LNCaP clone FGC (cell line): Measurements from ENCODE around the gene ZMYND10.
A peak's percentile ranks its signal among the peaks of the same experiment; 100 is the strongest.

Source experiments
- DNase-seq: peaks from one replicate; pipeline ENCODE4 v3.0.0-alpha.2; 2011; ENCODE audit warnings: low read depth
- H3K4me3 ChIP-seq: 2 replicates; pipeline ENCODE4 v1.5.1; 2011; ENCODE audit warnings: mild to moderate bottlenecking, low read depth, low read length, control low read depth
- CTCF ChIP-seq: IDR thresholded peaks from 2 replicates; pipeline ENCODE4 v1.5.1; 2012; ENCODE audit warnings: mild to moderate bottlenecking; ENCODE audit not compliant: control insufficient read depth, insufficient read depth; ENCODE audit errors: extremely low read depth

ZMYND10 gene

DNA sequence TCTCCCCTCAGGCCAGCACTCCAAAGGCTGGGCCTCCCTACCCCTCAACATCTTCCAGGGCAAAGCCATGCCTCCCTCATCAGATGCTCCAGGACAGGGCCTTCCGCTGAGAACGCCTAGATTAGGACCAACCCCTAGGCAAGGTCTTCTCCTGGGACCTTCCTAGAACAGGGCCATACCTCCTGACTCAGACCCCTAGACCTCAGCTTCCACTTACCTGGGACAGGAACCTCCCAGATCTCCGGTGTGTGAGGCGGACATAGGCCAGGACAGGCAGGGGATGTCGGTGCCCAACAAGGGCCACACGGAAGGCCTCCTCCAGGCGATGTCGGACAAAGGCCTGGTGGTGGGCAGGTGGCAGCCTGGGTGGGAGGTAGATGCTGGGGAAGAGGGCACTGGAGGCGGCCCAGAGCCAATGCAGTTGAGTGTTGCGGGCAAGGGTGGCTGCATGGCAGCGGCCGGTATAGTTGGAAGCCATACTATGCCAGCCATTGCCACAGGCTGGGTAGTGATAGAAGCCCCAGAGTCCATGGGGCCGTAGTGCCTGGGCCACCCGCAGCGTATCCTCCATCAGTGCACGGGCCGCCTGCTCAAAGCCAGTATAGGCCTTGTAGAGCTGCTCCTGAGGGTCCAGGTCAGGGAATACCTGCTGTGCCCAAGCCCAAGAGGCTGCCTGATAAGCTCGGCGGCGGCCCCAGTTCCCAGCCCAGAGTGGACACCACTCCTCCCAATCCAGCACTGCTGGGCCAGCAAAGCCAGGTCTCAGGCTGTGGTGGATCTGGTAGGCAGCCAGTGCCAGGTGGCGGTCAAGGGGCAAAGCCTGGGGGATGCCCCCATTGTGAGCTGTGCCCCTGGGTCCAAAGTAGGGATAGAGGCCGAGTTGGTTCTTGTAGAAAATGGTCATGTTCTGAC is 50.8 kb downstream of the ZMYND10 start:
- DNase-seq = no peak
- no peak overlapping the region for H3K4me3 ChIP-seq
- no peak for TF ChIP-seq CTCF

DNA sequence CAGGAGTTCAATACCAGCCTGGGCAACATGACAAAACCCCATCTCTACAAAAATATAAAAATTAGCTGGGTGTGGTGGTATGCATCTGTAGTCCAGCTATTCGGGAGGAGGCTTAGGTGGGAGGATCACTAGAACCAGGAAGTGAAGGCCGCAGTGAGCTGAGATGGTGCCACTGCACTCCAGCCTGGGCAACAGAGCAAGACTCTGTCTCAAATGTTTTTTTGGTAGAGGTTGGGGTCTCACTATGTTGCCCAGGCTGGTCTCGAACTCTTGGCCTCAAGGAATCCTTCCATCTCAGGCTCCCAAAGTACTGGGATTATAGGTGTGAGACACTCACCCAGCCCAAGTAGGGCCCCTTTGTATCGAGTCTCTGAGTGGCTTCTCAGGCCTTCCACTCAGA is 51.4 kb downstream of the ZMYND10 start:
- no peak for TF ChIP-seq CTCF
- DNase-seq = no peak
- no peak overlapping the region for H3K4me3 ChIP-seq

DNA sequence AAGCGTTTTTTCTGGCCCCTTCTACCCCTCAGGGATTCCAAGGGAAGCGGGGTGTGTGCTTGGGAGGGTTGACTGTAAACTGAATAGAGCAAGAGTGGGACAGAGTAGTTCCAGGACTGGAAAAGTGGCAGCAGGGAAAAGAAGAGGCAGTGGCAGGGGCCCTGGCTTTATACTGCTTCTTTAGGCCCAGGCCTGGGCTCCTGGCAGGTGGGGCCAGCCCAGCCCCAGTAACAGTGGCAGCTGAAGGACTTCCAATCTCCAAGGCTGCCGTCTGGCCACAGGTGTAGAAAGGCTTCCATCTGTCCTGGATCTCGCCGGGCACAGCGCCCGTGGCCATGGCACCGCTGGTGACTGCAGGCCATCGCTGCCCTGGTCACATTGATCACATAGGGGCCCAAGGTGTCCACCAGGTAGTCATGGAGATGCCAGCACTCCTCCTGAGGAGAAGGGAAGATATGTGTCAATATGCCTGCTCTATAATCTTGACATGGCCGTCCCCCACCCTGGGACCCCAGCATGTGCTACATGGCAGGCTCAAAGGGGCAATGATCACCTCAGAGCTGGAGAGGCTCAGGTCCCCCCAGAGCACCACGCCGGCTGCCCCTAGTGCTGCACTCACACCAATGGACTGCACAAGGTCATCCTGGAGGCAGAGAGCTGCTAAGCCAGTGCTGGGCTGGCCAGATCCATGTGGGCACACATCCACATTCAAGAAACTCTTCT is 52.3 kb downstream of the ZMYND10 start:
- H3K4me3 ChIP-seq = peak overlapping the region; percentile 65
- TF ChIP-seq CTCF = no peak
- no peak for DNase-seq

DNA sequence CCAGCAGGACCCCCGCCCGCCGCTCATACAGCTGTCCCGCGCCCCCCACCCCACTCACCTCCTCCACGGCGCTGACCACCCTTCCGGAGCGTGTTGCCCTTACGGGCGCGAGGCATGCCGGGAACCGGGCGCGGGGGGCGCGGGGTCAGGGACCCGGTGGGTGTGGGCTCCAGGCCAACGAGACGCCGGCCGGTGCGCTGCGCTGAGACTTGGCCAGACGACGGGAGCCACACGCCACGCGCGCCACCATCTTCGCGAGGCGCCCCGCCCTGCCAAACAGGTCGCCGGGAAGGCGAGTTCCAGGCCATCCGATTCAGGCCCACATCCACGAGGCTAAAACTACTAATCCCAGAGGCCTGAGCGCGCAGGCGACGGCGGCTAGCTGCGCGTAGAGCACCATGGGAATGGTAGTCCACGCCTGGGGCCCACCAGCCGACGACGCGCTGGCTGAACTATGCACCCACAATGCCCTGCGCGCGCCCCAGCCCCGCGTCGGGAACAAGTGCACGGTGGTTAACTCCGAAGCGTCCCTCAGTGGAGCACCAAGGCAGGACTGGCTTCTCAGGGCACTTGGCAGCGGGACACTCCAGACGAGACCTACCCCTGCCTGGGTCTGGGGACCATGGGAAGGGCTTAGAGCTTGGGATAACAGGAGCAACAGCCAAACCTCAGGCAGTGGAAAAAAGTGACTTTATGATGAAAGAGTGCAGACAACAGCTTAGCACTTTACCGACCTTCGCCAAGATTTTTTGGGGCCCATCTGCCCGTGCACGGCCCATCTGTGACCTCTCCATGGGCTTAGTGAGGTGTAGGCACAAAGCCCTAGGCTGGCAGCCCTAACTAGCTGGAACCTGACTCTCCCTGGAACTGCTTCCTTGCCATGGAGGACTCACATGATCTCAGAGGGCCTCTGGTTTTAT is 53.1 kb downstream of the ZMYND10 start, which contains the start of gene IFRD2:
Gene IFRD2 (minus strand): TSS at position 271 of the 920 bp plus-strand sequence. CDS start 155 bp downstream, at position 116.
- TF ChIP-seq CTCF = no peak
- DNase-seq = peak; percentile 96
- peak within 1 kb of the TSS; percentile 65 for H3K4me3 ChIP-seq
